Loucy (cell line): ENCODE measurements around the gene MPIG6B.

ENCODE experiments used
- H2AFZ ChIP-seq: fragments of 200-600 bp; sonication (generic); 2 replicates; pipeline ENCODE4 v1.6.0; 2016; ENCODE audit warnings: antibody characterized with exemption, mild to moderate bottlenecking, low read length, moderate library complexity
- H3F3A ChIP-seq: fragments of 200-600 bp; 2 replicates; pipeline ENCODE4 v1.6.0; 2016; ENCODE audit warnings: antibody characterized with exemption, low read depth, mild to moderate bottlenecking
- H3K27me3 ChIP-seq: fragments of 200-600 bp; sonication (generic); 2 replicates; pipeline ENCODE4 v1.6.1; 2014; ENCODE audit warnings: low read length, mild to moderate bottlenecking; ENCODE audit not compliant: insufficient read depth, poor library complexity, severe bottlenecking
- H3K36me3 ChIP-seq: fragments of 200-600 bp; sonication (generic); 2 replicates; pipeline ENCODE4 v1.6.1; 2016; ENCODE audit warnings: low read length; ENCODE audit not compliant: insufficient read depth
- H3K4me1 ChIP-seq: fragments of 200-600 bp; sonication (generic); 2 replicates; pipeline ENCODE4 v1.5.1; 2014; ENCODE audit warnings: low read length, mild to moderate bottlenecking; ENCODE audit not compliant: insufficient read depth, poor library complexity, severe bottlenecking
- H3K4me2 ChIP-seq: fragments of 200-600 bp; sonication (generic); 2 replicates; pipeline ENCODE4 v1.6.0; 2014; ENCODE audit warnings: antibody characterized with exemption, low read length, low read depth, mild to moderate bottlenecking; ENCODE audit not compliant: poor library complexity, severe bottlenecking
- H3K4me3 ChIP-seq: fragments of 200-600 bp; sonication (generic); 2 replicates; pipeline ENCODE4 v1.5.1; 2014; ENCODE audit warnings: low read length, mild to moderate bottlenecking, mixed read lengths; ENCODE audit not compliant: poor library complexity, severe bottlenecking
- H3K79me2 ChIP-seq: fragments of 200-600 bp; sonication (generic); 2 replicates; pipeline ENCODE4 v1.6.1; 2014; ENCODE audit warnings: low read length; ENCODE audit not compliant: insufficient read depth
- H3K9ac ChIP-seq: fragments of 200-600 bp; sonication (generic); 2 replicates; pipeline ENCODE4 v1.6.0; 2014; ENCODE audit warnings: mild to moderate bottlenecking, low read depth, low read length, moderate library complexity; ENCODE audit not compliant: poor library complexity, severe bottlenecking
- H3K9me2 ChIP-seq: fragments of 200-600 bp; sonication (generic); replicated peaks from 2 replicates; pipeline ENCODE4 v1.6.1; 2016; ENCODE audit warnings: low read depth, low read length, mixed read lengths
- H3K9me3 ChIP-seq: fragments of 200-600 bp; sonication (generic); 2 replicates; pipeline ENCODE4 v1.6.1; 2014; ENCODE audit warnings: mild to moderate bottlenecking, antibody characterized with exemption, low read length, low read depth; ENCODE audit not compliant: insufficient read depth
- H4K20me1 ChIP-seq: fragments of 200-600 bp; sonication (generic); 2 replicates; pipeline ENCODE4 v1.6.0; 2014; ENCODE audit warnings: antibody characterized with exemption, low read length, mild to moderate bottlenecking; ENCODE audit not compliant: insufficient read depth, poor library complexity, severe bottlenecking
- EZH2phosphoT487 ChIP-seq: fragments of 200-600 bp; IDR thresholded peaks from 2 replicates; pipeline ENCODE4 v1.6.1; 2018; ENCODE audit warnings: antibody characterized with exemption, mild to moderate bottlenecking, moderate library complexity, borderline replicate concordance
- TF ChIP-seq, protein P1 (sequence below): fragments of 200-600 bp; sonication (generic); conservative IDR thresholded peaks from 2 replicates; pipeline ENCODE4 v1.5.1; 2014; ENCODE audit warnings: mild to moderate bottlenecking, antibody characterized with exemption, low read length

MPIG6B gene

DNA sequence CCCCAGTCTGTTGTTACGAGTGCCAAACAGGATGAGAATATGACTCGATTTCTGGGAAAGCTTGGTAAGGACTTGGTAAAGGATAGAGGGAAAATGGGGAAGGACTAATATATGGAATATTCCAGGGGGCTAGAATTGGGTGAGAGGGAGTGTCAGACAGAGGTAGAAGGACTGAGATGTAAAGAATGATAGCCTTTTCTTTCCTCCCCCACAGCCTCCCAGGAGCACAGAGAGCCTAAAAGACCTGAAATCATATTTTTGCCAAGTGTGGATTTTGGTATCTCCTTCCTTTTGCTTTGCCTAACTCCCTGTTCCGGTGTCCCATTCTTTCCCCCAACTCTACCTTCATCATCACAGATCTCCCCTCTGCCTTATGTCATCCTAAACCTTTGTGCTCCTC lies 19.7 kb downstream of the MPIG6B start:
- Histone ChIP-seq H4K20me1 (no peaks in the 10 kb centered on the region), H3K9me2 (no peaks in the 10 kb centered on the region), H3K9ac (no peak overlapping the region), H3K4me1 (peaks cover 38% of the 10 kb centered on the region), H3F3A (peaks cover 3% of the 10 kb centered on the region; the same call in 1 of the 2 replicates), H3K27me3 (no peaks in the 10 kb centered on the region), H3K4me2 (peak overlapping the region; percentile 1), H3K36me3 (no peaks in the 10 kb centered on the region), H3K79me2 (peaks cover 28% of the 10 kb centered on the region), H3K4me3 (no peak overlapping the region), H3K9me3 (no peaks in the 10 kb centered on the region), H2AFZ (no peak overlapping the region)
- TF ChIP-seq, protein P1, sequence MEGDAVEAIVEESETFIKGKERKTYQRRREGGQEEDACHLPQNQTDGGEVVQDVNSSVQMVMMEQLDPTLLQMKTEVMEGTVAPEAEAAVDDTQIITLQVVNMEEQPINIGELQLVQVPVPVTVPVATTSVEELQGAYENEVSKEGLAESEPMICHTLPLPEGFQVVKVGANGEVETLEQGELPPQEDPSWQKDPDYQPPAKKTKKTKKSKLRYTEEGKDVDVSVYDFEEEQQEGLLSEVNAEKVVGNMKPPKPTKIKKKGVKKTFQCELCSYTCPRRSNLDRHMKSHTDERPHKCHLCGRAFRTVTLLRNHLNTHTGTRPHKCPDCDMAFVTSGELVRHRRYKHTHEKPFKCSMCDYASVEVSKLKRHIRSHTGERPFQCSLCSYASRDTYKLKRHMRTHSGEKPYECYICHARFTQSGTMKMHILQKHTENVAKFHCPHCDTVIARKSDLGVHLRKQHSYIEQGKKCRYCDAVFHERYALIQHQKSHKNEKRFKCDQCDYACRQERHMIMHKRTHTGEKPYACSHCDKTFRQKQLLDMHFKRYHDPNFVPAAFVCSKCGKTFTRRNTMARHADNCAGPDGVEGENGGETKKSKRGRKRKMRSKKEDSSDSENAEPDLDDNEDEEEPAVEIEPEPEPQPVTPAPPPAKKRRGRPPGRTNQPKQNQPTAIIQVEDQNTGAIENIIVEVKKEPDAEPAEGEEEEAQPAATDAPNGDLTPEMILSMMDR, result no peak
- no peak for TF ChIP-seq EZH2phosphoT487

GRCh38 chr6:31744422-31744821 lies 21.2 kb downstream of the MPIG6B start:
- H3K4me3 ChIP-seq, result no peak overlapping the region
- H3K4me2 ChIP-seq, result no peak overlapping the region
- H3K36me3 ChIP-seq, result no peaks in the 10 kb centered on the region
- no peaks in the 10 kb centered on the region for H3K9me2 ChIP-seq
- no peak for TF ChIP-seq EZH2phosphoT487
- TF ChIP-seq, protein P1, result no peak
- H3K27me3 ChIP-seq, result no peaks in the 10 kb centered on the region
- H3F3A ChIP-seq, result no peaks in the 10 kb centered on the region
- H3K9me3 ChIP-seq, result no peaks in the 10 kb centered on the region
- no peak overlapping the region for H3K9ac ChIP-seq
- no peaks in the 10 kb centered on the region for H4K20me1 ChIP-seq
- H3K4me1 ChIP-seq, result peaks cover 26% of the 10 kb centered on the region
- no peak overlapping the region for H2AFZ ChIP-seq
- peaks cover 22% of the 10 kb centered on the region for H3K79me2 ChIP-seq

- Histone ChIP-seq H3K4me3 (no peak overlapping the region), H3K4me1 (no peaks in the 10 kb centered on the region), H3K36me3 (no peaks in the 10 kb centered on the region), H3K27me3 (no peaks in the 10 kb centered on the region), H3K79me2 (no peaks in the 10 kb centered on the region), H4K20me1 (no peaks in the 10 kb centered on the region), H3F3A (no peaks in the 10 kb centered on the region), H3K9ac (no peak overlapping the region), H2AFZ (no peak overlapping the region), H3K9me3 (no peaks in the 10 kb centered on the region), H3K9me2 (no peaks in the 10 kb centered on the region), H3K4me2 (no peak overlapping the region)
- TF ChIP-seq, protein P1, result no peak
- no peak for TF ChIP-seq EZH2phosphoT487
Observed at GRCh38 chr6:31749301-31750036, 26.3 kb downstream of the MPIG6B start.
